Astrocyte of the spinal cord (primary cell): ENCODE data around the gene SESN1.

ENCODE experiments used
- DNase-seq: peaks from one replicate; pipeline ENCODE4 v3.0.0; 2011; ENCODE audit warnings: low read depth, low spot score
- H3K4me3 ChIP-seq: 2 replicates; pipeline ENCODE4 v1.5.1; 2011; ENCODE audit warnings: low read depth, mild to moderate bottlenecking, low read length, moderate library complexity
- CTCF ChIP-seq: IDR thresholded peaks from 2 replicates; pipeline ENCODE4 v1.5.1; 2012; ENCODE audit warnings: low read depth, mild to moderate bottlenecking, low read length, inconsistent platforms
- in situ Hi-C: cut with HindIII; loops from 2 replicates; pipeline ENCODE4 v1.10.0; 2017; ENCODE audit warnings: low sequenced_read_pairs

The SESN1 gene

GRCh38 chr6:108999428-108999827 is 95.2 kb downstream of the SESN1 start:
- in situ Hi-C loops, result no loop called here
- DNase-seq, result no peak

GRCh38 chr6:108998485-108998884 is 96.2 kb downstream of the SESN1 start:
- no peak overlapping the region for H3K4me3 ChIP-seq
- in situ Hi-C loops, result no loop called here
- DNase-seq, result no peak
- TF ChIP-seq CTCF, result no peak

More at GRCh38 chr6:108999428-108999827, 95.2 kb downstream of the SESN1 start:
- H3K4me3 ChIP-seq, result no peak overlapping the region
- TF ChIP-seq CTCF, result no peak

GRCh38 chr6:108996208-108996607 is 98.4 kb downstream of the SESN1 start:
- TF ChIP-seq CTCF, result no peak
- in situ Hi-C loops, result no loop called here
- H3K4me3 ChIP-seq, result no peak overlapping the region
- DNase-seq, result no peak

- in situ Hi-C loops, result no loop called here
- no peak overlapping the region for H3K4me3 ChIP-seq
- no peak for TF ChIP-seq CTCF
- DNase-seq, result no peak
Observed at GRCh38 chr6:108995296-108995695, 99.3 kb downstream of the SESN1 start.

- TF ChIP-seq CTCF, result no peak
- H3K4me3 ChIP-seq, result no peak overlapping the region
- in situ Hi-C loops, result no loop called here
- DNase-seq, result no peak
Observed at GRCh38 chr6:108993876-108994275, 100.8 kb downstream of the SESN1 start.

GRCh38 chr6:108989700-108990099 is 104.9 kb downstream of the SESN1 start:
- in situ Hi-C loops, result no loop called here
- DNase-seq, result no peak
- no peak for TF ChIP-seq CTCF
- H3K4me3 ChIP-seq, result no peak overlapping the region

- no peak overlapping the region for H3K4me3 ChIP-seq
- in situ Hi-C loops, result no loop called here
- no peak for TF ChIP-seq CTCF
- DNase-seq, result no peak
Observed at GRCh38 chr6:108988765-108989164, 105.9 kb downstream of the SESN1 start.
